ENCODE data around the gene MBD3. TPM values are rescaled to one million over a fixed set of nuclear protein-coding genes. Genes with fewer than 3 reads are reported as not detected.
A peak's percentile ranks its signal among the peaks of the same experiment; 100 is the strongest.

MBD3 gene
- total and polyA plus RNA-seq, 2 of the 4 experiments (the other 2 are of a cell fraction): 42.5 to 66.3 TPM

- no peak overlapping the region for H2AFZ ChIP-seq (replicated peaks; ENCODE audit: low read length, poor library complexity)
- H3K79me1 ChIP-seq (ENCODE audit: low read depth in 1 of 2, low read length in 2 of 2): peaks cover 3 to 6% of the 10 kb centered on the region in 2 experiments; a peak in 2 of 4 replicates
- dilution Hi-C loops (cut with HindIII; ENCODE audit: low sequenced_read_pairs, unreplicated experiment): no loop called here
- H4K8ac ChIP-seq (ENCODE audit: low read depth in 2 of 2, low read length in 2 of 2): no peak overlapping the region
- H3K23ac ChIP-seq (ENCODE audit: low read depth, low read length): no peak overlapping the region
- TF ChIP-seq FOS (IDR thresholded peaks at IDR 0.05; ENCODE audit: low read depth, low read length) (no peak), RCOR1 (IDR thresholded peaks at IDR 0.05; ENCODE audit: insufficient replicate concordance, low read length) (no peak)
- ChIA-PET POLR2A (ENCODE audit: unreplicated experiment) (no interaction called here), CTCF (no interaction called here)
- no TSS peak for BruUV-seq (replicated peaks)
- no peak overlapping the region for H3K27ac ChIP-seq (ENCODE audit: insufficient read depth, low read length)
- intact Hi-C loops (cut with micrococcal nuclease): loop anchor here (5.0 kb wide), 1 partner anchor 248 kb away; no protein-coding TSS in a partner anchor
- H4K5ac ChIP-seq (ENCODE audit: low read depth, low read length): no peak overlapping the region
- in situ Hi-C loops (cut with MboI; ENCODE audit: low sequenced_read_pairs): loop anchor here (25.0 kb wide), 1 partner anchor 238 kb away; no protein-coding TSS in a partner anchor
- H3K18ac ChIP-seq (ENCODE audit: low read depth, low read length): no peak overlapping the region
- DNase-seq: no peak
- no peak overlapping the region for H3K4ac ChIP-seq (ENCODE audit: low read depth, low read length)
- H2AK9ac ChIP-seq (replicated peaks; ENCODE audit: low read depth, low read length, poor library complexity): no peak overlapping the region
- peaks cover 3% of the 10 kb centered on the region; the same call in 1 of the 2 replicates for H3K9me1 ChIP-seq (ENCODE audit: insufficient read depth, low read length)
- H3K9me3 ChIP-seq (ENCODE audit: control insufficient read depth, insufficient read depth, low read length): no peaks in the 10 kb centered on the region
- H2BK15ac ChIP-seq (ENCODE audit: low read depth, low read length): no peak overlapping the region
- peaks cover 2% of the 10 kb centered on the region for H3K27me3 ChIP-seq (ENCODE audit: control insufficient read depth, insufficient read depth, low read length)
- H3K9ac ChIP-seq (ENCODE audit: low read depth, low read length): no peak overlapping the region
- H3K4me2 ChIP-seq (ENCODE audit: low read depth, low read length): no peak overlapping the region
- H2BK20ac ChIP-seq (ENCODE audit: low read depth, low read length): no peak overlapping the region
- no peak overlapping the region for H3K4me3 ChIP-seq (ENCODE audit: insufficient read depth, low read depth, low read length)
- WGBS, 2 experiments (ENCODE audit: extremely low coverage in 2 of 2, insufficient read length in 1 of 2): 84% methylated on average over 4 of the region's 4 CpGs; no CpG with 5 or more reads in 1 of the 2 experiments
- no peak overlapping the region for H3K14ac ChIP-seq (replicated peaks; ENCODE audit: low read depth, low read length)
- H3K4me1 ChIP-seq (ENCODE audit: control insufficient read depth, insufficient read depth, low read length): no peaks in the 10 kb centered on the region
- peak overlapping the region; percentile 45 for H2BK5ac ChIP-seq (ENCODE audit: low read depth, low read length, poor library complexity, severe bottlenecking)
- no peak overlapping the region for H2BK120ac ChIP-seq (ENCODE audit: low read depth, low read length)
- peaks cover 7% of the 10 kb centered on the region; the same call in 1 of the 2 replicates for H3K36me3 ChIP-seq (ENCODE audit: control insufficient read depth, insufficient read depth, low read length)
- ATAC-seq (ENCODE audit: low read depth): no peak
- H2AK5ac ChIP-seq (ENCODE audit: low read depth, low read length): no peak overlapping the region
- H4K20me1 ChIP-seq (ENCODE audit: insufficient read depth, low read length): no peaks in the 10 kb centered on the region; the same call in 1 of the 2 replicates
- no peak overlapping the region for H4K91ac ChIP-seq (ENCODE audit: insufficient read depth, low read depth, low read length)
- no peak overlapping the region for H3K56ac ChIP-seq (ENCODE audit: extremely low read depth, insufficient read depth, low read length)
These were observed 43.2 kb downstream of the MBD3 start for GRCh38 chr19:1549332-1549945.
